Fibroblast of skin of abdomen (primary cell): ENCODE data around the gene HYAL4. TPM values are rescaled to one million over a fixed set of nuclear protein-coding genes. Genes with fewer than 3 reads are reported as not detected.
A peak's percentile ranks its signal among the peaks of the same experiment; 100 is the strongest.
"Not testable (repeated sequence)": the region's sequence is repeated elsewhere in the genome, so short reads cannot be mapped to it uniquely, and the experiment has no call there.

Experiments
- DNase-seq: peaks from one replicate; pipeline ENCODE4 v3.0.0-alpha.2; 2013
- polyA plus RNA-seq, 2 experiments: library from polyadenylated mRNA; unstranded; fragments of 120-200 nt; gene quantifications; one replicate each; pipeline ENCODE4 v1.2.1, GENCODE V29; 2013; ENCODE audit not compliant: insufficient read length in 2 of 2

The HYAL4 gene, protein sequence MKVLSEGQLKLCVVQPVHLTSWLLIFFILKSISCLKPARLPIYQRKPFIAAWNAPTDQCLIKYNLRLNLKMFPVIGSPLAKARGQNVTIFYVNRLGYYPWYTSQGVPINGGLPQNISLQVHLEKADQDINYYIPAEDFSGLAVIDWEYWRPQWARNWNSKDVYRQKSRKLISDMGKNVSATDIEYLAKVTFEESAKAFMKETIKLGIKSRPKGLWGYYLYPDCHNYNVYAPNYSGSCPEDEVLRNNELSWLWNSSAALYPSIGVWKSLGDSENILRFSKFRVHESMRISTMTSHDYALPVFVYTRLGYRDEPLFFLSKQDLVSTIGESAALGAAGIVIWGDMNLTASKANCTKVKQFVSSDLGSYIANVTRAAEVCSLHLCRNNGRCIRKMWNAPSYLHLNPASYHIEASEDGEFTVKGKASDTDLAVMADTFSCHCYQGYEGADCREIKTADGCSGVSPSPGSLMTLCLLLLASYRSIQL
- polyA plus RNA-seq (2013, experiment 1 of 2; ENCODE audit: insufficient read length): not detected
- polyA plus RNA-seq (2013, experiment 2 of 2; ENCODE audit: insufficient read length): not detected

DNA sequence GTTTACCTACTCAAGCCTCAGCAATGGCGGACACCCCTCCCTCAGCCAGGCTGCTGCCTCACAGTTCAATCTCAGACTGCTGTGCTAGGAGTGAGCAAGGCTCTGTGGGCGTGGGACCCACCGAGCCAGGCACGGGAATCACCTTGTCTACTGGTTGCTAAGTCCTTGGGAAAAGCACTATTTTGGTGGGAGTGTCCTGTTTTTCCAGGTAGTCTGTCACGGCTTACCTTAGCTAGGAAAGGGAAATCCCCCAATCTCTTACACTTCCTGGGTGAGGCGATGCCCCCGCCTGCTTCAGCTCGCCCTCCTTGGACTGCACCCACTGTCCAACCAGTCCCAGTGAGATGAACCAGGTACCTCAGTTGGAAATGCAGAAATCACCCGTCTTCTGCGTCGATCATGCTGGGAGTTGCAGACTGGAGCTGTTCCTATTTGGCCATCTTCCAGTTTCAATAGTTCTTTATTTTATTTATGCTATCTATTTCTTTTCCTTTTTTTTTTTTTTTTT lies at the start of gene HYAL4:
Gene HYAL4, plus strand, starts transcription at position 458 of the 508 bp plus-strand sequence. CDS start 23,105 bp downstream, outside the sequence.
- DNase-seq: no peak

DNA sequence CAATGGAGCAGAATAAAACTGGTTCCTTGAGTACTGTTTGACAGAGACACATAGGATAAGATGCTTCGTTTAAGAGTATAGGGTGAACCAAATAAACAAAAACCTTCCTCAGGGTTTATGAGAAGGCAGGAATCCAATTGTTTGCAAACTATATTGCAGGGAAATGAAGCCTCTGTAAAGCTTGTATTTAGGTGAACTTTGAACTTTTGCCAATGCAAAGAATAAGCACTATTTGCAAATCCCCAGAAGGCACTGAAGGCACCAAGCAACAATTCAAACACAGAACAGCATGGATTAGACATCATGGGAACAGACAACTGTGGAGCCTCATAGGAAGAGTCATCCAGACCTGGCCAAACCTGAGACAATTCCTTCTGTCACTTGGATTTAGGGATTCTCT lies 49.1 kb upstream of the HYAL4 start:
- no peak for DNase-seq

DNA sequence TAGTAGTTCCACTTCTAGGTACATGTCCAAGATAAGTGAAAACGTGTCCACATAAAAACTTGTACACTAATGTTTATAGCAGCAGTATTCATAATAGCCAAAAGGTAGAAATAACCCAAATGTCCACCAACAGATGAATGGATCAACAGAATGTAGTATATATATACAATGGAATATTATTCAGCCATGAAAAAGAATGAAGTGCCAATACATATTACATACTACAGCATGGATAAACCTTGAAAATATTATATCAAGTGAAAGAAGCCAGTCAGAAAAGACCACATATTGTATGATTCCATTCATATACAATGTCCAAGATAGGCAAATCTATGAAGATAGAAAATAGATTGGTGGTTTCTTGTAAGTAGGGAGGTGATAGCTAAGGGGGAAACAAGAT lies 48.4 kb upstream of the HYAL4 start:
- no peak for DNase-seq

DNA sequence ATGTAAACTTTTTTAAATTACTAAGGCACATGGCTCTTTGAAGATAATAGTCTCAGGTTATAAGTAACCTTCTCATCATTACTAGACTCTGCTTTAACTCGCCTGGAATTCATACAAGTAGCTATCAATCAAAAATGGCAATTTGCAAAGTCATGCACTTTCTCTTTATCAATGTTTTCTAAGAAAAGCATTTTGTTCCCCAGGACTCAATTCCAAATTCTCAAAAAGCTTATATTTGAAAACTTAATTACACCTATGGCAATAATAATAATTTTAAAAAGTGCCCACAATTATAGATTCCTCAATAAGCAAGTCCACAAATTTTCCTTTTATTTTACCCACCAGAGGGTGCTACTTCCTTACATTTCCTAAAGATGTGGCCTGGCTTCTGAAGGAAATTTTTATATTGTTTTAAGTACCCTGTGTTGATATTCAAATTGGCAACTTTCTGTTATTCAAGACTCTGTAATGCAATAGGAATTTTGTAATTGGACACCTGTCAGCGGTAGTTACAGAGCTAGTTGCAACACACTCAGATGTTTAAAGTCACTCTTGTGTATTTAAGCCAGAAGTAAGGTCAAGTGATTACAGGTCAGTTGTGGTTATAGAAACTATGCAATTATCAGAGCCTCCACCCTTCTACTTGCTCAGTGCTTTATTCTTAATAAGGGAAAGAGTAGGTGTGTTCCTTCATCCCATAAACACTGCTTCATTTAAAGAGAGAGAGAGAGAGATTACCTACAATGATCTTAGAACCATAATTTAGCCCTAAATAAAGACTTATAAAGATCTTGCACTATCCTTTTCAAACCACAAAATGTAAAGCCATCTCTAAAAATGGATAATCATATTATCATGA lies 47.1 kb upstream of the HYAL4 start:
- peak; percentile 53 for DNase-seq

DNA sequence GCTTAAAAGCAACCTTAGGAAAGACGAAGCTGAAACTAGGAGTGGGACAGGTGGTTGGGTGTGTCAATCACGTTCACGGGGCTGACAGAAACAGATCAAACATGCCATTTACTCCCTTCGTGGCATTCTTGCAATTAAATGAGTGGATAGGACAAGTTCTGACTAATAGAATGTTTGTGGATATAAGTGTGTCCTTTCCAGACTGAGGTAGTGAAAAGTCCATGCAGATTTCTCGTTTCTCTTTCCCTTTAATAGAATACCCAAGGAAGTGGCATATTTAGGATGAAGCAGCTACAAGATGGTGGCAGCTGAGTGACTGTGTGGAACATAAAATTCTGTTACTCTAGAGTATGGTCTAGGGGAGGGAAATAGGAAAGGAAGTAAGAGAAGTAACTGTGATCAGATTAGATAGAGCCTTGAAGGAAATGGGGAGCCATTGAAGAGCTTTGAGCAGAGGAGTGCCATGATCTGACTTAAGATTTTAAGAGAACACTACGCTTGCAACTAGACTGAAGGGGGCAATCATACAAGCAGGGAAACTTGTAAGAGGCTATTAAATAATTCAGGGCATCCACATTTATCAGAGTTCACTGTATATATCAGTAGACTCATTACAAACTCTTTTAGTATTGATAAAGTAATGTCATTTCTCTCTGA lies 46.3 kb upstream of the HYAL4 start:
- no peak for DNase-seq

DNA sequence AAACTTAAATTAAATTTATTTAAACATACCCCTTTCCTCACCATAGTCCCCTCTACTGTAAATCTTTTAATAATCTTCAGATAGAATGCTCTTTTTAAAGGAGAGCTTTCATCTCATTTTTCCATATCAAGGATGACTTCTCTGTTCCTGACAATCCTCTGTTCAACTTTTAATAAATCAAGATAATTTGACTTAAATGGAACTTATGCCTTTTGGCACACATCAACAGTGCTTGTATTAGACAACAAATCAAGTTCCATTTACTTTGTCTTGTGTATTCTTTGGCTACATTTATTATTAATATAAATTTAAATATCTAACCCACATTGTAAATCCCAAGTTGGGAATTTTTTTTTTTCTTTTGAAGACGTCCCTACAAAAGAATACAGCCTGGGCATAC lies 42.7 kb upstream of the HYAL4 start:
- DNase-seq: no peak

DNA sequence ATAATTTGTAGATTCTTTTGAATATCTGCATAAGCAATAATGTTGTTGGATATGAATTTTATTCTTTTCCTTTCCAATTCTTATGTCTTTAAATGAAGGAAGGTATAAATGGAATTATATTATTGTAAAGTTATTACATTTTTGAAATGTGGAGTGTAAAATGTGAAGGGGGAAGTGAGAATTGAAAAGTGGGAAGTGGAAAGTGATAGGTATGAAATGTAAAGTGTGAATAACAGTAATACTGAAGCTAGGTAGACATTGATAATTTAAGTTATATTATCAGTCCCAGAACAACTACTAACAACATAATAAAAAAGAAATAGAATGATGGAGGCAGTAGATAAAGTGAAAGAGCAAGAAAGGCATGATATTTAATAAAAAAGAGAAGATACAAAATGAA lies 39.7 kb upstream of the HYAL4 start:
- DNase-seq: no peak

DNA sequence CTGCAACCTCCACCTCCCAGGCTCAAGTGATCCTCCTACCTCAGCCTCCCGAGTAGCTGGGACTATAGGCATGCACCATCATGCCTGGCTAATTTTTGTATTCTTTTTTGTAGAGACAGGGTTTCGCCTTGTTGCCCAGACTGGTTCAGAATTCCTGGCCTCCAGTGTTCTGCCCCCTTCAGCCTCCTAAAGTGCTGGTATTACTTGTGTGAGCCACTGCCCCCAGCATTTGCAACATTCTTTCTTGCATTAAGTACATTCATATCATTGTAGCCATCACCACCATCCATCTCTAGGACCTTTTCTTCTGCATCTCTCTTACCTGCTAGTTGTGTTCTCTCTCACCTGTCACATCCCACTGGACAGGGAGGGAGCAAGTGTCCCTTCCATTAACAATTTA lies 35.5 kb upstream of the HYAL4 start:
- no peak for DNase-seq

DNA sequence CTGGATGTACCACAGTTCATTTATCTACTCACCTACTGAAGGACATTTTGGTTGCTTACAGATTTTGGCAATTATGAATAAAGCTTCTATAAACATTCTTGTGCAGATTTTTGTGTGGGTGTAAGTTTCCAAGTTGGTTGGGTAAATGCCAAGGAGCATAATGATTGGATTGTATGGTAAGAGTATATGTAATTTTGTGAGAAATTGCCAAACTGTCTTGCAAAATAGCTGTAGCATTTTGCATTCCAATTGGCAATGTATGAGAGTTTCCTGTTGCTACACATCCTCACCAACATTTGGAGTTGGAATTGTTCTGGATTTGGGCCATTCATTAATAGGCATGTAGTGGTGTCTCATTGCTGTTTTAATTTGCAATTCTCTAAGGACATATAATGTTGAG lies 33.9 kb upstream of the HYAL4 start:
- no peak for DNase-seq

DNA sequence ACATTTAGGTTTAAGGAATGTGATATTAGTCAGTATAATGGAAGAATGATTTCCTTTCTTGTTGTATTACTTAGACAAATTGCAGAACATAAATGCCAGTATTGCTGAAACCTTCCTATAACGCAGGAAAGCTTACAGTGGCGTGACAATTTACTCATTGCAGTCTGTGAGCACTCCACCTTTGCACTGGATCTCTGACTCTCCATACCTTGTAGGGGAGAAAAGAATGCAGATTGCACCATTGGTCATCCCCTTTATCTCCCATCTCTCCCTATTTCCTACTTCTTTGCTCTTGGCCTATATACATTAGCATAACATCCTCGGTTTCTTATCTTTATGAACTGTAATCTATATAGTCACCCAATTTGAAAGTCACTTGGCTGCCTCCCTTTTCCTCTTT lies 28.1 kb upstream of the HYAL4 start:
- DNase-seq: no peak

DNA sequence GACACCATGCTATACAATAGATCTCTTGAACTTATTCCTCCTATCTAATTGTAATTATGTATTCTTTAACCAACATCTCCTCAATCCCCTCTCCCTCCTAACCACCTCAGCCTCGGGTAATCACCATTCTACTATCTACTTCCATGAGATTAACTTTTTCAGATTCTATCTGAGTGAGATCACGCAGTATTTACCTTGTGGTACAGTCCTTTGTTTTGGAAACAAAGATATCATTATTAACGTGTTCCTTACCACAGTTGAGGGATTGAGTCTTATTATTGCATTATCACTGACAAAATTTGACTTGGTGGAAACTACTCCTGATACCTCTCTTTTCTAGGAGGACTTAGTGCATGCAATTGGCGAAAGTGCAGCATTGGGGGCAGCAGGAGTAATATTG lies 26.0 kb upstream of the HYAL4 start:
- DNase-seq: no peak

DNA sequence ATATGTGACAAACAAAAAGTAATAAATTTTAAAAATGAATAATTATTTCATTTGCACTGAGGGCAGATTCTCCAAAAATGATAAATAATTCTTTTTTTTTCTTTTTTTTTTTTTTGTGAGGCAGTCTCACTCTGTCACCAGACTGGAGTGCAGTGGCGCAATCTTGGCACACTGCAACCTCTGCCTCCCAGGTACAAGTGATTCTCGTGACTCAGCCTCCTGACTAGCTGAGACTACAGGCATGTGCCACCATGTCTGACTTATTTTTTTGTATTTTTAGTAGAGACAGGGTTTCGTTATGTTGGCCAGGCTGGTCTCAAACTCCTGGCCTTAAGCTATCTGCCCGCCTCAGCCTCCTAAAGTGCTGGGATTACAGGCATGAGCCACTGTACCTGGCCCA lies 25.2 kb upstream of the HYAL4 start:
- not testable (repeated sequence) for DNase-seq

DNA sequence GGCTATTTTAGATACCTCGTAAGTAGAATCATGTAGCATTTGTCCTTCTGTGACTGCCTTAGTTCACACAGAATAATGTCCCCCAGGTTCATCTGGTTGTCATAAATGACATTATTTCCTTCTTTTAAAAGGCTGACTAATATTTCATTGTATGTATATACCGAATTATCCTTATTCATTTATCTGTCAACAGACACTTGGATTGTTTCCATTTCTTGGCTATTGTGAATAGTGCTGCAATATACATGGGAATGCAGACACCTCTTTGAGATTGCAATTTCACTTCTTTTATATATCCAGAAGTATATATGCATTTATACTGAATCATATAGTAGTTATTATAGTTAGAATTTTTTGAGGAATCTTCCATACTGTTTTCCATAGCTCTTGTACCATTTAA lies 24.1 kb upstream of the HYAL4 start:
- DNase-seq: no peak

DNA sequence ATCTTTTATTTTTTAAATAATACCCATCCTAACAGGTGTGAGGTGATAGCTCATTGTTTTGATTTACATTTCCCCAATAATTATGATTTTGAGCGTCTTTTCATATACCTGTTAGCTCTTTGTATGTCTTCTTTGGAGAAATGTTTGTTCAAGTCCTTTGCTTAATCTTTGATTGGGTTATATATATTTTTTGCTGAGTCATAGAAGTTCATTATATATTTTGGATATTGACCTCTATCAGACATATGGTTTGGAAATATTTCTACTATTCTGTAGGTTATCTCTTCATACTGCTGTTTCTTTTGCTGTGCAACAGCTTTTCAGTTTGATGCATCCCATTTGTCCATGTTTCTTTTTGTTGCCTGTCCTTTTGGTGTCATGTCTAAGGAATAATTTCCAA lies 23.6 kb upstream of the HYAL4 start:
- no peak for DNase-seq

DNA sequence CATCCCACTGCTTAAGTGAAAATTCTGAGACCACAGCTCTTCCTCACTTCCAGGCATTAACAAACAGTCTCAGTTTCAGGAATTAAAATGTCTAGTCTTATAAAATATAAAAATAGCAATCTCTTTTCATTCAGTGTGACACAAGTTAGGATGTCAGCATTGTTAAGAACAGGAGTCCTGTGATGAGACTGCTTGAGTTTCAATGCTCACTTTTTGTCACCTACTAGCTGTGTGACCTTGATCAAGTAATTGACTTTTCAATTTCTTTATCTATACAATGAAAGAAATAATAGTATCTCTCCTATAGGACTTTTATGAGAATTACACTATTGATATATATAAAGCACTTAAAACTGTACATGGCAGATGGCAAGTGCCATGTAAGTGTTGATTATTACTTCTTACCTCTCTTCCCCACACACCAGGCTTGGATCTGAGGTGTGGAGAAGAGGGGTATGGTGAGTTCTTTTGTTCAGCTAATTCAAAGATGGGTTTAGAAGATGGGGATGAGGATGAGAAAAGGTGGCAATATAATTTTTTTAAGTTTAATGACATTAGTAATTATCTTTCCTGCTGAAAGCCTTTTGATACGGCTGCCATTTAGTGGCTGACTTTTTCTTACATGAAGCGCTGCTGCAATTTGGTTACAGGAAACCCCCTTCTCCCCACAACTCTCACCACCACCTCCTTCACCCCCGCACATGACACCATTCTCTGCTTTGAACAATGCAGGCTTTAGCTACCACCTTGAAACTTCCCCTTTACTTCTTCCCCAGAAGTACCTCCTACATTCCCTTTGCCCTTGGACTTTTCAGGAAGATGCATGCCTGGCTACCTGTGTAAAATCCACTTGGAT lies 20.8 kb upstream of the HYAL4 start:
- no peak for DNase-seq

DNA sequence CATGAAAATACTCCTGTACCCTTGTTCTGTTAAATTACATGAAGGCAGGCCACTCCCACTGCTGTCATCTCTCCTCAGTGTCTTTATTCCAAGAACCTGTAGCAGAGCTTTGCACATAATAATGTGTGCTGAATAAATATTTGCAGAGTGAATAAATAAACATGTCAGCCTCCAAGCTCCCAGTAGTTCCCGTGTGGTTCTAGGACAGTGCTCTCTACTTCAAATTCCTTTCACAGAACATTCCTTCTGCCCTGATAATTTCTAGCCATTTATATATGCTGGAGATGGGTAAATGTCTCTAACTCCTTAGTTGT lies 20.3 kb upstream of the HYAL4 start:
- no peak for DNase-seq

DNA sequence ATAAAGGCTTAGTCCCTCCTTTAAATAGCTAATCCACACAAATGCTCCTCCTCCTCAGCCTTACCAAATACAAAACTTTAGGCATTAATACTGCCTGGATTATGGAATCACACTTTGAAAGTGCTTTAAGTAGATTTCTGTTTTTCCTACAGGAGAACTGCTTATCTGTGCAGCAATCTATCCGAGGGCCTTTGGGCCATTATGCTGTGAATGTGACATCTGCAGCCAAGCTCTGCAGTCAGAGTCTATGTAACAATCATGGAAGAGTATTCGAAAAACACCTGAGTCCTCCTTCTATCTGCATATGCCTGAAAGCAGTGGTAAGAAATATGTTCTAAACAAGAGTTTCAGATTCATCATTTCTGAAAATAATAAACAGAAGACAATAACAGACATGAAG lies 16.2 kb upstream of the HYAL4 start:
- no peak for DNase-seq

DNA sequence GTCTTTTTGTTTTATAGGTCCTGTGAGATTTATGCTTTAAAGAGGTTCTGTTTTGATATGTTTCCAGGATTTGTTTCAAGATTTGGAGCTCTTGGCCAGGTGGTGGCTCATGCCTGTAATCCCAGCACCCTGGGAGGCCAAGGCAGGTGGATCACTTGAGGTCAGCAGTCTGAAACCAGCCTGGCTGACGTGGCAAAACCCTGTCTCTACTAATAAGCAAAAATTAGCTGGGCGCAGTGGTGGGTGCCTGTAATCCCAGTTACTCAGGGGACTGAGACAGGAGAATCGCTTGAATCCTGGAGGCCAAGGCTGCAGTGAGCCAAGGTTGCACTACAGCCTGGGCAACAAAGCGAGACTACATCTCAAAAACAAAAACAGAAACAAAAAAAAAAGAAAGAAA lies 8.3 kb upstream of the HYAL4 start:
- no peak for DNase-seq

DNA sequence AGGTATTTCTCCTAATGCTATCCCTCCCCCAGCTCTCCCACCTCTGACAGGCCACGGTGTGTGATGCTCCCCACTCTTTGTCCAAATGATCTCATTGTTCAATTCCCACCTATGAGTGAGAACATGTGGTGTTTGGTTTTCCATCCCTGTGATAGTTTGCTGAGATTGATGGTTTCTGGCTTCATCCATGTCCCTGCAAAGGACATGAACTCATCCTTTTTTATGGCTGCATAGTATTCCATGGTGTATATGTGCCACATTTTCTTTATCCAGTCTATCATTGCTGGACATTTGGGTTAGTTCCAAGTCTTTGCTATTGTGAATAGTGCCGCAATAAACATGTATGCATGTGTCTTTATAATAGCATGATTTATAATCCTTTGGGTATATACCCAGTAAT lies 5.9 kb upstream of the HYAL4 start:
- not testable (repeated sequence) for DNase-seq

DNA sequence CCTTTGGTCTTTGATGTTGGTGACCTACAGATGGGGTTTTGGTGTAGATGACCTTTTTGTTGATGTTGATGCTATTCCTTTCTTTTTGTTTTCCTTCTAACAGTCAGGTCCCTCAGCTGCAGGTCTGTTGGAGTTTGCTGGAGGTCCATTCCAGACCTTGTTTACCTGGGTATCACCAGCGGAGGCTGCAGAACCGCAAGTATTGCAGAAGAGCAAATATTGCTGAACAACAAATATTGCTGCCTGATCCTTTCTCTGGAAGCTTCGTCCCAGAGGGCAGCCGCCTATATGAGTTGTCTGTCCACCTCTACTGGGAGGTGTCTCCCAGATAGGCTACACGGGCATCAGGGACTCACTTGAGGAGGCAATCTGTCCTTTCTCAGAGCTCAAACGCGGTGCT lies 827 bp upstream of the HYAL4 start:
- not testable (repeated sequence) for DNase-seq

DNA sequence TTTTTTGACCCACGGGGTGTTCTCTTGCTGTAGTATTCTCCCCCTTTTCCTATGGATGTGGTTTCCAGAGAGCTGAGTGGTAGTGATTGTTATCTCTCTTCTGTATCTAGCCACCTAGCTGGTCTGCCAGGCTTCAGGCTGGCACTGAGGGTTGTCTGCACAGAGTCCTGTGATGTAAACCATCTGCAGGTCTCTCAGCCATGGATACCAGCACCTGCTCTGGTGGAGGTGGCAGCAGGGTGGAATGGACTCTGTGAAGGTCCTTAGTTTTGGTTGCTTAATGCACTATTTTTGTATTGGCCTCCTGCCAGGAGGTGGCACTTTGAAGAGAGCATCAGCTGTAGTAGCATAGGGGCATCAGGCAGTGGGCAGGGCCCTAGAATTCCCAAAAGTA lies 851 bp downstream of the HYAL4 start:
- DNase-seq: no peak
